ENCODE measurements around the gene C20orf204. TPM values are rescaled to one million over a fixed set of nuclear protein-coding genes. Genes with fewer than 3 reads are reported as not detected.

C20orf204 gene
- polyA plus RNA-seq, 1 donor: 1.2 TPM

DNA sequence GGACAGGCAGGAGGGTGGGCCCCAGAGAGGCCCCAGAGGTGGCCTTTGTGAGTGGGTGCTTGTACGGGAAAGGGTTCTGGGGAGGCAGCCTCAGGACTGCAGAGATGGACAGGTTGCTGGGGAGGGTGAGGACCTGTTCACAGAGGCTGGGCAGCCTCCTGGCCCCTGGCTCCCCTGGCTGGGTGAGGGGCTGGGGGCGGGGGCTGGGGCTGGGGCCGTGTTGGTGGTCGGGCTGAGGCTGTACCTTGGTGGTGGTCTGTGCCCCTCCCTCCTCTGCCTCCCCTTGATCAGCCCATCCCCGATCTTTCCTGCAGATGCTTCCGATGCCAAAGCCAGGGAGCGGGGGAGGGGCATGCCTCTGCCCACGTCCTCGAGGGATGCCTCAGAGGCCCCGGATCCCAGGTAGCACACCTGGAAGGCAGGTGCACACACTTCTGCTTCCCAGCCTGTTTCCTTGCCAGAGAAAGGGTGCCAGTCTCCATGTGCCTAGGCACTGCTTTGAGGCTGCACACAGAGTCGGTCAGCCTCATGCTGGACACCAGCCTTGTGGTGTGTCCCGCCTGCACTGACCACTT is 31.8 kb downstream of the C20orf204 start:
- Histone ChIP-seq H3K36me3 (ENCODE audit: control insufficient read depth, insufficient read depth, low read length) (no peaks in the 10 kb centered on the region), H3K9me3 (ENCODE audit: control insufficient read depth, low read depth, low read length) (no peaks in the 10 kb centered on the region), H3K27ac (ENCODE audit: low read length) (no peak overlapping the region), H3K4me3 (ENCODE audit: low read length) (no peak overlapping the region), H3K4me1 (ENCODE audit: control insufficient read depth, insufficient read depth, low read length) (peaks cover 18% of the 10 kb centered on the region), H3K27me3 (ENCODE audit: control insufficient read depth, insufficient read depth, low read length) (no peaks in the 10 kb centered on the region)
- no peak for DNase-seq
- WGBS (ENCODE audit: insufficient coverage, low lambda C conversion rate): no CpG with 5 or more reads among the region's 12 CpGs

DNA sequence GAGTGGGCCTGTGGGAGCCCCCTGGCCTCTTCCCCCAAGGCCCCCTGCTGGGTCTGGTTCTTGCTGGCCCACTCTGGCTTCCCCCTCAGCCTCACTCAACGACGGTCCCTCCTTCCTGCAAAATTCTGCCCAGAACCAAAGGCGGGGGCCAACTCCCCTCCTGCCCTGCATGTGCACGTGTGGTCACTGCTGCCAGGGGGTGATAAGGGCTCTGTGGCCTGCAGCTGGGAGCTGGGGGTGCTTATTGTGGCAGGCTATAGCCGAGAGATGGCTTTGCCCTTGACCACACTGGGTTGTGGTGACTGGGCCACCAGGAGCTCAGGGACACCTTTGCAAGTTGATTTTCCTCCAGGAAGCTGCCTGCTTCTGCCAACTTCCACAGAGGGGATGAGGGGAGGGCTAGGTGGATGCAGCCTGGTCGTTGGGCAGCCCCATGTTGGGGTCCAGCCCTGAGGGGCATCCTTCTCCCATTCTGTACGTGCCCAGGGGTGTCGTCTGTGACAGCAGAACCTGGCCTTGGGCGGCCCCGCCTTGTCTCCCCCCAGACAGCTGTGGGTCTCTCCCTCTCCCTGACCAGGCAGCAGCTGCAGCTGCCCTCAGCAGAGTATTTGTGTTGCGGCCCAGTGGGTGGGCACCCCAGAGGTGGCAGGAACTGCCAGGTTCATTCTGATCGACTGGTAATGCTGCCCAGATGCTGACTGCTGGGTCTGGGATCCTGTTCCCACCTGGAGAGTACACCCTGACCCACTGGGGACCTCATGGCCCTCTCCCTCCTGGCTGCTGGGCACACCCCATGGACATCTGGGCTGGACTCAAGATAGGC is 32.6 kb downstream of the C20orf204 start:
- no CpG with 5 or more reads among the region's 12 CpGs for WGBS (ENCODE audit: insufficient coverage, low lambda C conversion rate)
- H3K9me3 ChIP-seq (ENCODE audit: control insufficient read depth, low read depth, low read length): no peaks in the 10 kb centered on the region

DNA sequence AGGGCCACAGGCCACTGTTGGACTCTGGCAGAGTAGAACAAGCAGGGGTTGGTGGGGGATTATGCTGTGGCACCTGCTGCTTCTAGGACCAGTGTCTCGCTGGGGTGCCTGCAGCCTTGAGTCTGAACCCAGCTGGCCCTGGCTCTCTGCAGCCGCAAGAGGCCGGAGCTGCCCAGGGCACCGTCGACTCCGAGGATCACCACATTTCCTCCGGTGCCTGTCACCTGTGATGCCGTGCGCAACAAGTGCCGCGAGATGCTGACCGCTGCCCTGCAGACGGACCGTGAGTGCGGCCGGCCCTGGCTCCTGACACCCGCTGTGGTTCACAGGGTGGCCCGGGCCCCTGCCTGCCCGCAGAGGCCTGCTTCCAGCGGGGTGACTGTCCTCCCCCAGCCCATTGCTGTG is 33.2 kb downstream of the C20orf204 start:
- peaks cover 14% of the 10 kb centered on the region for H3K4me1 ChIP-seq (ENCODE audit: control insufficient read depth, insufficient read depth, low read length)
- no peaks in the 10 kb centered on the region for H3K36me3 ChIP-seq (ENCODE audit: control insufficient read depth, insufficient read depth, low read length)
- WGBS (ENCODE audit: insufficient coverage, low lambda C conversion rate): no CpG with 5 or more reads among the region's 20 CpGs
- no peak for DNase-seq
- H3K9me3 ChIP-seq (ENCODE audit: control insufficient read depth, low read depth, low read length): no peaks in the 10 kb centered on the region
- H3K27ac ChIP-seq (ENCODE audit: low read length): no peak overlapping the region
- H3K4me3 ChIP-seq (ENCODE audit: low read length): no peak overlapping the region
- H3K27me3 ChIP-seq (ENCODE audit: control insufficient read depth, insufficient read depth, low read length): no peaks in the 10 kb centered on the region

More for the DNA sequence above, 32.6 kb downstream of the C20orf204 start:
- Histone ChIP-seq H3K4me1 (ENCODE audit: control insufficient read depth, insufficient read depth, low read length) (peaks cover 18% of the 10 kb centered on the region), H3K36me3 (ENCODE audit: control insufficient read depth, insufficient read depth, low read length) (no peaks in the 10 kb centered on the region), H3K27me3 (ENCODE audit: control insufficient read depth, insufficient read depth, low read length) (no peaks in the 10 kb centered on the region), H3K4me3 (ENCODE audit: low read length) (no peak overlapping the region), H3K27ac (ENCODE audit: low read length) (no peak overlapping the region)
- no peak for DNase-seq

DNA sequence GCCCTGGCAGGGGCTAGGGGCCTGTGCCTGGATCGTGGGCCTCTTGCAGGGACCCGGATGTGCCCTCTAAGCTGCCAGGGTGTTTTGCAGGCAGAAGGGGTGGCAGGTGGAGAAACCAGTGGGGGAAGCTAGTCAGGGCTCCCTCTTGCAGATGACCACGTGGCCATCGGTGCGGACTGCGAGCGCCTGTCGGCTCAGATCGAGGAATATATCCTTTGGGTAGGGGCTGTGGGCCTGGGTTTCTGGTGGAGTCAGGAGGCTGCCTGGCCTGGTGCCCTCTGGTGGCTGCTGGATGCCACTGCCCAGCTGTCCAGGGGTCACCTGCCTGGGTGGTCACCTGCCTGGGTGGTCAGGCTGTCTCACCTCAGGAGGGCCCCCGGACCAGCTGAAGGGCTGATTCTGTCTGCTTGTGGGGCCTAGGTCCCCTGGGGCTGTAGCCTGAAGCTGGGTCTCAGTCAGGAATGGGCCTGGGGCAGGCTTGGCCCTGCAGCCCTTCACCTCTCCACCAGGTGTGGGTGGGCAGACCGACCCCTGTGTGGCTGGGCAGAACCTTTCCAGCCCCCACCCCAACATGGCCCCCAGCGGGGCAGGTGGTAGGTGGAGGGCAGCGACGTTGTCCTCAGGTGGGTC is 33.7 kb downstream of the C20orf204 start:
- no peak overlapping the region for H3K27ac ChIP-seq (ENCODE audit: low read length)
- peaks cover 14% of the 10 kb centered on the region for H3K4me1 ChIP-seq (ENCODE audit: control insufficient read depth, insufficient read depth, low read length)
- no peaks in the 10 kb centered on the region for H3K36me3 ChIP-seq (ENCODE audit: control insufficient read depth, insufficient read depth, low read length)
- no peak overlapping the region for H3K4me3 ChIP-seq (ENCODE audit: low read length)
- H3K27me3 ChIP-seq (ENCODE audit: control insufficient read depth, insufficient read depth, low read length): no peaks in the 10 kb centered on the region
- no peak for DNase-seq
- no CpG with 5 or more reads among the region's 14 CpGs for WGBS (ENCODE audit: insufficient coverage, low lambda C conversion rate)
- H3K9me3 ChIP-seq (ENCODE audit: control insufficient read depth, low read depth, low read length): no peaks in the 10 kb centered on the region

DNA sequence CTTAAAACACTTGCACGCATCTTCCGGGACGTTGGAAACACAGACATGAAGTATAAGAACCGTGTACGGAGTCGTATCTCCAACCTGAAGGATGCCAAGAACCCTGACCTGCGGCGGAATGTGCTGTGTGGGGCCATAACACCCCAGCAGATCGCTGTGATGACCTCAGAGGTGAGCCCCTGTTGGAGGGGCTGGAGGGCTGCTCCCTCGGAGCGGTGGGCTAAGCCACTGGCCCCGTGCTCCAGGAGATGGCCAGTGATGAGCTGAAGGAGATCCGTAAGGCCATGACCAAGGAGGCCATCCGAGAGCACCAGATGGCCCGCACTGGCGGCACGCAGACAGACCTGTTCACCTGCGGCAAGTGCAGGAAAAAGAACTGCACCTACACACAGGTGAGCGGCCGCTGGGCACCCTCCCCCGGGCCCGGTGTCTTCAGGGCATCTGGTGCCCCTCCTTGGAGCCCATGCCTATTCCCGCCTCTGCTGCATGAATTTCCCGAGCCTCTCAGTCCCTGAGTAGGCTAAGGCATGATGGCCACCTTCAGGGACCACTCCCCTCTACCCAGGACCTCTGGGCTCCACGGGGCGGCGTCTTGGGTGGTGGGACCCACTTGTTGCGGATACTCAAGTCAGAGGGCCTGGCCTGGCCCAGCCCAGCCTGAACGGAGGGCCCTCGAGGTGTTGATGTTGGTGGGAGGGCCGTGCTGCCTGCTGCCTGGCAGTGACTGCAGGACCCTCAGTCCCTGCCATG is 34.4 kb downstream of the C20orf204 start:
- Histone ChIP-seq H3K27ac (ENCODE audit: low read length) (no peak overlapping the region), H3K4me1 (ENCODE audit: control insufficient read depth, insufficient read depth, low read length) (peaks cover 9% of the 10 kb centered on the region), H3K36me3 (ENCODE audit: control insufficient read depth, insufficient read depth, low read length) (no peaks in the 10 kb centered on the region), H3K27me3 (ENCODE audit: control insufficient read depth, insufficient read depth, low read length) (no peaks in the 10 kb centered on the region), H3K4me3 (ENCODE audit: low read length) (no peak overlapping the region), H3K9me3 (ENCODE audit: control insufficient read depth, low read depth, low read length) (no peaks in the 10 kb centered on the region)
- WGBS (ENCODE audit: insufficient coverage, low lambda C conversion rate): no CpG with 5 or more reads among the region's 31 CpGs
- DNase-seq: no peak

DNA sequence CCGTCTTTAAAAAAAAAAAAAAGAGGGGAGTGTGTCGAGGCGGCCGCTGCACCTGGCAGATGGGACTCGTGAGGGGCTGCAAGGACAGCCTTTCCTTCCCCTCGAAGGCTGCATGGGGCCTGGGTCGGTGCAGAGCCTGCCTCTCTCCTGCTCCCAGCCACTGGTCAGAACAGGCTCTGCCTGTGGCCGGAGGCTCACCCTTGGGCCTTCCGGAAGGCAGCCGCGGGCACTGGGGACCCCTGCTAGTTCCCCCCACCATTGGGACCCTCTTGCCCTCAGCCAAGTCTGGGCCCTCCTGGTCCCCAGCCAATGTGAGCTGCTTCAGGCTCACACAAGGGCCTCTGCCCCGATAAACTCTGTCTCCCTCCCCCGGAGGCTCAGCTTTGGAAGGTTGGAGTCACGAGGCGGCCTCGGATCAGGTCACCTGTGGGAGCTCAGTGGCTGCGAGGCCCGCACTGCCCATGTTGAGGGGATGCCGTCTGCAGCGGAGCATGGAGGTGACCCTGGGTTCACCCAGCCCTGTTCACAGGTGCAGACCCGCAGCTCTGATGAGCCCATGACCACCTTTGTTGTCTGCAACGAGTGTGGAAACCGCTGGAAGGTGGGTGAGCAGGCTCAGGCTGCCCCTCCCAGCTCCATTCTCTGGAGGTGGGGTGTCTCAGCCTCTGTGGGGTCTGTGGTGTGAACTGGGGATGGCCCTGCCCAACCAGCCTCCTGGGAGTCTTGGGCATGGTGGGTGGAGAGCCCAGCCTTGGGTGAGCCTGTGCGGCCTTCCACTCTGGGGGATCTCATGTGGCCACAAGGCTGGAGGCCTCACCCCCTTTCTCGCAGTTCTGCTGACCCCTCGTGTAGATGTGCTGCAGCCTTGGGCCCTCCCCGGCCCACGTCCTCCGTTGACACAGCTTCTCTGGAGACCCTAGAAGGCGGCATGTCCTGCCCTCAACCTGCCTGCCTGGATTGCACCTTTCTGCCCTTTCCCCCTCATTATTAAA is 35.7 kb downstream of the C20orf204 start:
- no peaks in the 10 kb centered on the region for H3K36me3 ChIP-seq (ENCODE audit: control insufficient read depth, insufficient read depth, low read length)
- no peaks in the 10 kb centered on the region for H3K9me3 ChIP-seq (ENCODE audit: control insufficient read depth, low read depth, low read length)
- no CpG with 5 or more reads among the region's 30 CpGs for WGBS (ENCODE audit: insufficient coverage, low lambda C conversion rate)
- no peak overlapping the region for H3K4me3 ChIP-seq (ENCODE audit: low read length)
- H3K27ac ChIP-seq (ENCODE audit: low read length): no peak overlapping the region
- H3K4me1 ChIP-seq (ENCODE audit: control insufficient read depth, insufficient read depth, low read length): no peaks in the 10 kb centered on the region
- no peak for DNase-seq
- no peaks in the 10 kb centered on the region for H3K27me3 ChIP-seq (ENCODE audit: control insufficient read depth, insufficient read depth, low read length)

DNA sequence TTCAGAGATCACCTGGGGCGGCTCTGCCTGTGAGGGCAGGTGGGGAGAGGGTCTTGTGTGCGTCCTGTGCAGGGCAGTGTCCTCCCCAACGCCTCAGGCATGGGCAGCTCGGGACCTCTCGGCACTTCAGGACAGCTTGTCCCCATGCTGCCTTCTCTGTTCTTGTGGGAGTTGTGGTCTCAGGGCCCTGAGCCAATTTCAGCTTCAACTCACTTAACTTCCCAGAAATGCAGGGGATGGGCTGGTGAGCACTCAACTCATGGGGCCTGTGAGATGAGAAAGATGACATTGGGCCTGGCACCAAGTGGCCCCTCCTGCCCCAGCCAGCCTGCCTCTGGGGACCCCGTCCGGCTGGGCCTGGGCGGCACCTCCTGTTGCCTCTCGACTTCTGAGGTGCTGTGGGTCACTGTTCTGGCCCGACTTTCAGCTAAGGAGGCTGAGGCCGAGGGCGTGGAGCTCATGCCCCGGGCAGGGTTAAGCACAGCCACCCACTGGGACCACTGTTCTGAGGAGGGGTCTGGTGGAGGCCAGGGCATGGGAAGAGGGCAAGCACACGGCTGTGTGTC is 36.6 kb downstream of the C20orf204 start:
- H3K4me1 ChIP-seq (ENCODE audit: control insufficient read depth, insufficient read depth, low read length): no peaks in the 10 kb centered on the region
- no peaks in the 10 kb centered on the region for H3K36me3 ChIP-seq (ENCODE audit: control insufficient read depth, insufficient read depth, low read length)
- H3K9me3 ChIP-seq (ENCODE audit: control insufficient read depth, low read depth, low read length): no peaks in the 10 kb centered on the region
- no peaks in the 10 kb centered on the region for H3K27me3 ChIP-seq (ENCODE audit: control insufficient read depth, insufficient read depth, low read length)
- WGBS (ENCODE audit: insufficient coverage, low lambda C conversion rate): no CpG with 5 or more reads among the region's 14 CpGs
- no peak for DNase-seq
- no peak overlapping the region for H3K4me3 ChIP-seq (ENCODE audit: low read length)
- H3K27ac ChIP-seq (ENCODE audit: low read length): no peak overlapping the region

DNA sequence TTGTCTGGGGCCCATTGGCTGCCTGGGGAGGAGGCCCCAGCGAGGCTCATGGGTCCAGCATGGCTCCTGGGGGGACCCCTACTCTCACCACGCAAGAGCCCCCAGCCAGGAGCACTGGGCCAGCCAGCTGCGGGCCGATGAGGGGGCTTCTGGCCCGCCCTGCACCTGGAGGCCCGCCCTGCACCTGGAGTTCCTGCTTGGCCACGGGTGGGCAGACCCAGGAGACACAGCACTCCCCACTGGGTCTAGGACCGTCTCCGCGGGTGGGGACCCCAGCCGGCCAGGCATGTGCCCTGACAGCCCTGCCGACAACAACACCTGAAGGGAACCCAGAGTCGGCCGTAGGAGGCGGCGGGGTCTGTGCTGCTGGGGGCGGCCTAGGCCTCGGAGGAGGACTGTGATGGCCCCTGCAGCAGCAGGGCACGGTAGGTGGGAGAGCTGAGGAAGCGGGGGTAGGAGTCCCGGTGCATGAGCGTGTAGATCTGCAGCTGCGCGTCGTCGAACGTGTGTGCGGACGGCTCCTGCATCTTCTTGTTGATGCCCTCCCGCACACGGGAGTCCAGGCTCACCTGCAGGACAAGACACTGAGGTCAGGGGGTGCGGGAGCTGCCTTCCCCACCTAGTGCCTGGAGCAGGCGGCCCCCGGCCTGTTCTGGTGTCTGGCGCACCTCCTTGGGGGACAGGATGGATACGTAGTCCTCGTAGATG is 37.6 kb downstream of the C20orf204 start:
- Histone ChIP-seq H3K36me3 (ENCODE audit: control insufficient read depth, insufficient read depth, low read length) (no peaks in the 10 kb centered on the region), H3K4me1 (ENCODE audit: control insufficient read depth, insufficient read depth, low read length) (peaks cover 6% of the 10 kb centered on the region), H3K4me3 (ENCODE audit: low read length) (no peak overlapping the region), H3K9me3 (ENCODE audit: control insufficient read depth, low read depth, low read length) (no peaks in the 10 kb centered on the region), H3K27me3 (ENCODE audit: control insufficient read depth, insufficient read depth, low read length) (peaks cover 6% of the 10 kb centered on the region), H3K27ac (ENCODE audit: low read length) (no peak overlapping the region)
- DNase-seq: no peak
- WGBS (ENCODE audit: insufficient coverage, low lambda C conversion rate): no CpG with 5 or more reads among the region's 37 CpGs

DNA sequence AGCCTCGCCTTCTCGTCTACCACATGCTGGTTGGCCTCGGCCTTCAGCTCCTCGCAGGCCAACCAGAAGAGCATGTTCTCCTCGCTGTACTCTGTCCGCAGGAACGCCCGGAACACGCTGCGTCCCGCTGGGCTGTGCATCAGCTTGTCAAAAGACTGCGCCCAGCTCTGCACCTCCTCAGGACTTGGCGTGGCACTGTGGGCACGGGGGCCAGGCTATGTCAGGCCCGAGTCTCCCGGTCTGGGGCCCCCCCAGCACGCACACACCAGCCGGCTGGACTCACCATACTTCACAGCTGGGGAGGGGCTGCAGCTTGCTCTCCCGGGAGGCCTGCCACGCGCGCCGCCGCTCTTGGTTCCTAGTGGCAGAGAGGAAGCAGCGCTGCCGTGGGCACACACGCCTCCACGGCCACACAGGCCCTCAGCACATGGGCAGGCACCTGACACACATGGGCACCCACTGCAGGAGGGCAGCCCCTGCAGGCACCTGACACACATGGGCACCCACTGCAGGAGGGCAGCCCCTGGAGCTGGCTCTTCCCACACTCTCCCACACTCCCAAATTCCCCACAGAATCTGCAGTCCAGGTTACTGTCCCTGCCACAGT is 38.3 kb downstream of the C20orf204 start:
- no CpG with 5 or more reads among the region's 28 CpGs for WGBS (ENCODE audit: insufficient coverage, low lambda C conversion rate)
- H3K4me1 ChIP-seq (ENCODE audit: control insufficient read depth, insufficient read depth, low read length): peaks cover 12% of the 10 kb centered on the region
- peaks cover 12% of the 10 kb centered on the region for H3K27me3 ChIP-seq (ENCODE audit: control insufficient read depth, insufficient read depth, low read length)
- DNase-seq: no peak
- H3K36me3 ChIP-seq (ENCODE audit: control insufficient read depth, insufficient read depth, low read length): no peaks in the 10 kb centered on the region
- H3K27ac ChIP-seq (ENCODE audit: low read length): no peak overlapping the region
- H3K9me3 ChIP-seq (ENCODE audit: control insufficient read depth, low read depth, low read length): no peaks in the 10 kb centered on the region
- no peak overlapping the region for H3K4me3 ChIP-seq (ENCODE audit: low read length)

Data from large intestine (tissue), 3 donors.